ENCODE data around the gene CCDC88C.

- TF ChIP-seq, protein P1, sequence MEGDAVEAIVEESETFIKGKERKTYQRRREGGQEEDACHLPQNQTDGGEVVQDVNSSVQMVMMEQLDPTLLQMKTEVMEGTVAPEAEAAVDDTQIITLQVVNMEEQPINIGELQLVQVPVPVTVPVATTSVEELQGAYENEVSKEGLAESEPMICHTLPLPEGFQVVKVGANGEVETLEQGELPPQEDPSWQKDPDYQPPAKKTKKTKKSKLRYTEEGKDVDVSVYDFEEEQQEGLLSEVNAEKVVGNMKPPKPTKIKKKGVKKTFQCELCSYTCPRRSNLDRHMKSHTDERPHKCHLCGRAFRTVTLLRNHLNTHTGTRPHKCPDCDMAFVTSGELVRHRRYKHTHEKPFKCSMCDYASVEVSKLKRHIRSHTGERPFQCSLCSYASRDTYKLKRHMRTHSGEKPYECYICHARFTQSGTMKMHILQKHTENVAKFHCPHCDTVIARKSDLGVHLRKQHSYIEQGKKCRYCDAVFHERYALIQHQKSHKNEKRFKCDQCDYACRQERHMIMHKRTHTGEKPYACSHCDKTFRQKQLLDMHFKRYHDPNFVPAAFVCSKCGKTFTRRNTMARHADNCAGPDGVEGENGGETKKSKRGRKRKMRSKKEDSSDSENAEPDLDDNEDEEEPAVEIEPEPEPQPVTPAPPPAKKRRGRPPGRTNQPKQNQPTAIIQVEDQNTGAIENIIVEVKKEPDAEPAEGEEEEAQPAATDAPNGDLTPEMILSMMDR (IDR thresholded peaks at IDR 0.05; ENCODE audit: insufficient read depth, low read depth, low read length), result no peak
- TF ChIP-seq EZH2 (IDR thresholded peaks at IDR 0.05; ENCODE audit: insufficient read depth, low read length), result no peak
Observed at GRCh38 chr14:91333650-91334039, 84.0 kb downstream of the CCDC88C start.
